Gastrocnemius medialis (tissue), 4 donors: ENCODE measurements around the gene SH3TC1.

ENCODE experiments used
- POLR2A ChIP-seq, 2 donors: fragments of 450-650 bp; IDR thresholded peaks; one replicate each; pipeline ENCODE4 v1.6.1; 2017; ENCODE audit warnings: antibody characterized with exemption in 2 of 2, mild to moderate bottlenecking in 2 of 2, moderate library complexity in 2 of 2
- TF ChIP-seq, protein P1 (sequence below), 5 experiments: fragments of 450-650 bp in 3 of 5; fragments of 200-600 bp in 2 of 5; sonication (generic) in 2 of 5; IDR thresholded peaks in 4 of 5; conservative IDR thresholded peaks in 1 of 5; 1 replicate in 4 of 5; 2 replicates in 1 of 5; pipeline ENCODE4 v1.5.1; 2016 to 2019; ENCODE audit warnings: antibody characterized with exemption in 5 of 5, mild to moderate bottlenecking in 3 of 5, moderate library complexity in 3 of 5

GRCh38 chr4:8185930-8186329, 13.2 kb upstream of the SH3TC1 start:
- TF ChIP-seq, protein P1, sequence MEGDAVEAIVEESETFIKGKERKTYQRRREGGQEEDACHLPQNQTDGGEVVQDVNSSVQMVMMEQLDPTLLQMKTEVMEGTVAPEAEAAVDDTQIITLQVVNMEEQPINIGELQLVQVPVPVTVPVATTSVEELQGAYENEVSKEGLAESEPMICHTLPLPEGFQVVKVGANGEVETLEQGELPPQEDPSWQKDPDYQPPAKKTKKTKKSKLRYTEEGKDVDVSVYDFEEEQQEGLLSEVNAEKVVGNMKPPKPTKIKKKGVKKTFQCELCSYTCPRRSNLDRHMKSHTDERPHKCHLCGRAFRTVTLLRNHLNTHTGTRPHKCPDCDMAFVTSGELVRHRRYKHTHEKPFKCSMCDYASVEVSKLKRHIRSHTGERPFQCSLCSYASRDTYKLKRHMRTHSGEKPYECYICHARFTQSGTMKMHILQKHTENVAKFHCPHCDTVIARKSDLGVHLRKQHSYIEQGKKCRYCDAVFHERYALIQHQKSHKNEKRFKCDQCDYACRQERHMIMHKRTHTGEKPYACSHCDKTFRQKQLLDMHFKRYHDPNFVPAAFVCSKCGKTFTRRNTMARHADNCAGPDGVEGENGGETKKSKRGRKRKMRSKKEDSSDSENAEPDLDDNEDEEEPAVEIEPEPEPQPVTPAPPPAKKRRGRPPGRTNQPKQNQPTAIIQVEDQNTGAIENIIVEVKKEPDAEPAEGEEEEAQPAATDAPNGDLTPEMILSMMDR (IDR thresholded peaks at IDR 0.05 in 4 of 5, conservative IDR thresholded peaks at IDR 0.05 in 1 of 5), result no peak
- TF ChIP-seq POLR2A (IDR thresholded peaks at IDR 0.05), result no peak
